A673 (cell line): ENCODE measurements around the gene MRPL24.

Experiments used
- CTCF ChIP-seq: fragments of 300-800, 200-600 bp; sonication (generic); conservative IDR thresholded peaks from 2 replicates; pipeline ENCODE4 v1.5.1; 2017; ENCODE audit warnings: low read depth, mild to moderate bottlenecking, antibody characterized with exemption, low read length, moderate library complexity, mixed read lengths
- EZH2 ChIP-seq: fragments of 200-600 bp; sonication (generic); IDR thresholded peaks from 2 replicates; pipeline ENCODE4 v1.6.1; 2017; ENCODE audit warnings: borderline replicate concordance, low read depth, mild to moderate bottlenecking, mixed read lengths, antibody characterized with exemption, low read length; ENCODE audit not compliant: poor library complexity, severe bottlenecking

- TF ChIP-seq CTCF (no peak), EZH2 (no peak)
Observed at GRCh38 chr1:156749419-156750118, 8.7 kb upstream of the MRPL24 start.
